GM12878 (cell line): Measurements from ENCODE around the gene GPHB5.

Experiments
- CTCF ChIP-seq, 3 experiments: IDR thresholded peaks in 2 of 3; conservative IDR thresholded peaks in 1 of 3; 2 replicates each; pipeline ENCODE4 v1.5.1; 2011; ENCODE audit warnings: low read depth in 3 of 3, low read length in 3 of 3, mild to moderate bottlenecking in 3 of 3, control low read depth in 2 of 3, moderate library complexity in 2 of 3, inconsistent platforms in 1 of 3, mixed read lengths in 1 of 3; ENCODE audit not compliant: control insufficient read depth in 2 of 3, insufficient read depth in 1 of 3; ENCODE audit errors: extremely low read depth in 1 of 3
- POLR2AphosphoS2 ChIP-seq: IDR thresholded peaks from 2 replicates; pipeline ENCODE4 v1.6.1; 2011; ENCODE audit warnings: low read depth, mild to moderate bottlenecking, low read length, improper control_type of control experiment, moderate library complexity
- REST ChIP-seq: IDR thresholded peaks from 2 replicates; pipeline ENCODE4 v1.6.1; 2012; ENCODE audit warnings: mild to moderate bottlenecking, low read depth, low read length

DNA sequence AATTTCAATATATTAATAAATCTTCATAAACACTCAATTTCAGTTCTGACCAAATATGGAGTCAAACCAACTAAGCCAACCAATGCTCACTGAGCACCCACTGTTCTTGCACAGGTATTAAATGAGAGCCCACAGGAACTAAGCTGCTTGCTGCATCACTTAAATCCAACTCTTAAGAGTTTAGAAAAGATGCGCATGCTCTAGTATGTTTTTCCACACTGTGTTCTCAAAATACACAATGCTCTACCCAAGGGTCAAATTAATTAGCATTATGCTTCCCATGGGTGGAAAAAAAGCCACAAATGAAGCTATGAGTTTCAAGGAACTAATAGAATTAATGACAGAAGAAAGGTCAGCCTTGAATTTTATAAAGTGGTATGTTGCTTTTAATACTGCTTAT, 3.7 kb upstream of the GPHB5 start:
- no peak for TF ChIP-seq CTCF (IDR thresholded peaks at IDR 0.05 in 2 of 3, conservative IDR thresholded peaks at IDR 0.05 in 1 of 3; ENCODE audit: control insufficient read depth in 2 of 3, extremely low read depth in 1 of 3, insufficient read depth in 1 of 3, low read depth in 3 of 3, low read length in 3 of 3)
- no peak for TF ChIP-seq POLR2AphosphoS2
- TF ChIP-seq REST = no peak
